WTC11 (cell line): ENCODE data around the gene KLHL8. TPM values are rescaled to one million over a fixed set of nuclear protein-coding genes. Genes with fewer than 3 reads are reported as not detected.

ENCODE experiments used
- ATAC-seq: fragments of 200-7000 bp; cut with Tn5 transposase; 2 replicates; pipeline ENCODE4 v1.10.0; 2021; ENCODE audit warnings: mild to moderate bottlenecking, moderate library complexity
- CTCF ChIA-PET: fragments of 300-600 bp; sonication (Branson Sonifier 250); formaldehyde crosslinking; loops from one replicate; lab custom pipeline; 2021; ENCODE audit warnings: antibody characterized with exemption; lab: Charles Lee
- POLR2A ChIA-PET: fragments of 350-600 bp; sonication (Branson Sonifier 250); formaldehyde crosslinking; loops from one replicate; lab custom pipeline; 2021; ENCODE audit warnings: antibody characterized with exemption; lab: Charles Lee
- DNase-seq: peaks from one replicate; pipeline ENCODE4 v3.0.0; 2021; ENCODE audit warnings: low spot score
- H3K27ac Mint-ChIP-seq: 2 replicates; pipeline ENCODE4 v1.8.0; 2021; ENCODE audit warnings: mixed read lengths
- H3K27me3 Mint-ChIP-seq: 2 replicates; pipeline ENCODE4 v1.8.0; 2021; ENCODE audit warnings: low read depth, mild to moderate bottlenecking, moderate library complexity, mixed read lengths
- H3K36me3 Mint-ChIP-seq: 2 replicates; pipeline ENCODE4 v1.8.0; 2021; ENCODE audit warnings: mixed read lengths
- H3K4me1 Mint-ChIP-seq: 2 replicates; pipeline ENCODE4 v1.8.0; 2022; ENCODE audit warnings: mixed read lengths
- H3K4me3 Mint-ChIP-seq: 2 replicates; pipeline ENCODE4 v1.8.0; 2021; ENCODE audit warnings: mild to moderate bottlenecking, moderate library complexity, mixed read lengths
- H3K9me3 Mint-ChIP-seq: 2 replicates; pipeline ENCODE4 v1.8.0; 2021; ENCODE audit warnings: mixed read lengths
- CTCF ChIP-seq: fragments of 200-600 bp; IDR thresholded peaks from 2 replicates; pipeline ENCODE4 v1.8.0; 2022; ENCODE audit warnings: antibody characterized with exemption
- ELF4 ChIP-seq: sonication (generic); formaldehyde crosslinking; IDR thresholded peaks from 2 replicates; pipeline ENCODE4 v1.8.1; 2022; ENCODE audit warnings: low read depth, mild to moderate bottlenecking, moderate library complexity, missing genetic modification reagents
- FOXK1 ChIP-seq: sonication (generic); formaldehyde crosslinking; IDR thresholded peaks from 2 replicates; pipeline ENCODE4 v1.8.0; 2022; ENCODE audit warnings: mild to moderate bottlenecking, moderate library complexity, missing genetic modification reagents
- IRF1 ChIP-seq: sonication (generic); formaldehyde crosslinking; IDR thresholded peaks from 2 replicates; pipeline ENCODE4 v1.8.0; 2023; ENCODE audit warnings: missing genetic modification reagents
- KAT7 ChIP-seq: sonication (generic); formaldehyde crosslinking; IDR thresholded peaks from 2 replicates; pipeline ENCODE4 v1.8.1; 2023; ENCODE audit warnings: missing genetic modification reagents, mild to moderate bottlenecking, borderline replicate concordance
- OVOL2 ChIP-seq: fragments of 250-450 bp; sonication (Bioruptor Pico); IDR thresholded peaks from 2 replicates; pipeline ENCODE4 v1.9.0; 2021; ENCODE audit warnings: mild to moderate bottlenecking, borderline replicate concordance
- ZNF121 ChIP-seq: sonication (generic); formaldehyde crosslinking; IDR thresholded peaks from 2 replicates; pipeline ENCODE4 v1.8.0; 2023; ENCODE audit warnings: missing genetic modification reagents
- ZNF138 ChIP-seq: sonication (generic); formaldehyde crosslinking; conservative IDR thresholded peaks from 2 replicates; pipeline ENCODE4 v1.8.1; 2022; ENCODE audit warnings: mild to moderate bottlenecking, moderate library complexity, missing genetic modification reagents
- ZNF232 ChIP-seq: sonication (generic); formaldehyde crosslinking; IDR thresholded peaks from 2 replicates; pipeline ENCODE4 v1.8.0; 2022; ENCODE audit warnings: mild to moderate bottlenecking, missing genetic modification reagents
- ZNF416 ChIP-seq: fragments of 250-450 bp; sonication (Bioruptor Pico); IDR thresholded peaks from 2 replicates; pipeline ENCODE4 v1.9.0; 2021; ENCODE audit warnings: mild to moderate bottlenecking, inconsistent platforms
- ZNF425 ChIP-seq: fragments of 250-450 bp; sonication (Bioruptor Pico); conservative IDR thresholded peaks from 2 replicates; pipeline ENCODE4 v1.9.0; 2021; ENCODE audit warnings: mild to moderate bottlenecking
- ZSCAN18 ChIP-seq: fragments of 250-450 bp; sonication (Bioruptor Pico); IDR thresholded peaks from 2 replicates; pipeline ENCODE4 v2.1.2; 2022; ENCODE audit warnings: mild to moderate bottlenecking, moderate library complexity
- total RNA-seq: library from RNA; stranded (reverse); gene quantifications from 3 replicates; pipeline ENCODE4 v1.2.3, GENCODE V29; 2021
- TF ChIP-seq, protein P1 (sequence below): sonication (generic); formaldehyde crosslinking; conservative IDR thresholded peaks from 2 replicates; pipeline ENCODE4 v1.8.1; 2023; ENCODE audit warnings: mild to moderate bottlenecking, low read depth, missing genetic modification reagents, moderate library complexity
- TF ChIP-seq, protein P2 (sequence below): sonication (generic); formaldehyde crosslinking; IDR thresholded peaks from 2 replicates; pipeline ENCODE4 v1.8.1; 2023; ENCODE audit warnings: mild to moderate bottlenecking, missing genetic modification reagents, moderate library complexity
- TF ChIP-seq, protein P3 (sequence below): fragments of 250-450 bp; sonication (Bioruptor Pico); IDR thresholded peaks from 2 replicates; pipeline ENCODE4 v1.9.0; 2021; ENCODE audit warnings: mild to moderate bottlenecking
- TF ChIP-seq, protein P4 (sequence below): sonication (generic); formaldehyde crosslinking; IDR thresholded peaks from 2 replicates; pipeline ENCODE4 v1.8.0; 2022; ENCODE audit warnings: missing genetic modification reagents

The KLHL8 gene
- total RNA-seq, 1 experiment from 2014 or later: 7.3 TPM

DNA sequence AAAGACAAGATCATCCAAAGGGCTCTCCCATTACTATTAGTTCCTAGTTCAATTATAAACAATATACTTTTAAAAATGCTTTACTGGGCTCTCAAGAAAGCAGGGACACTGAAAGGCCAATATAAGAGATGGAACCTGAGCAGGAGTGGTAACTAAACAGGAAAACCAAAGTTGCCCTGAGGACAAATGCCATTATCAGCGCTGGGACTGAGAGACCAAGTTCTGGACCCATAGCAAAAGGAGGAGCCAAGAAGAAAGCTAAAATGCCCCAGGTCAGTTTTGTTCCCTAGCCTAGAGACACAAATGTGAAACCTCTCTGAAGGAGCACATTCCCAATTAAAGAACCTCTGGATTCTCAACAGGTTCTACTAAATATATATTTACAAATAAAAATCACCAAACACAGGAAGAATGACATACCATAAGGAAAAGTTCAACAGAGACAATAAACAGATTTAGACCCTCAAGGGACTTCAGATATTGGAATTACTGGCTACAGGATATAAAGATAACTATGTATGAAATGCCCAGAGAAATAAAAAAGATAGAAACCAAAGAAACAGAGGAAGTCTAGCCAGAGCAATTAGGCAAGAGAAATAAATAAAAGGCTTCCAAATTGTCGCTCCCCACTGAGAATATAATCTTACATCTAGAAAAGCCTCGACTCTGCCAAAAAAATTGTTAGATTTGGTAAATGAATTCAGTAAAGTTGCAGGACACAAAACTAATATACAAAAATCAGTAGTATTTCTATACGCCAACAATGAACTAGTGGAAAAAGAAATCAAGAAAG, 67.1 kb downstream of the KLHL8 start (continued):
- TF ChIP-seq, protein P1, sequence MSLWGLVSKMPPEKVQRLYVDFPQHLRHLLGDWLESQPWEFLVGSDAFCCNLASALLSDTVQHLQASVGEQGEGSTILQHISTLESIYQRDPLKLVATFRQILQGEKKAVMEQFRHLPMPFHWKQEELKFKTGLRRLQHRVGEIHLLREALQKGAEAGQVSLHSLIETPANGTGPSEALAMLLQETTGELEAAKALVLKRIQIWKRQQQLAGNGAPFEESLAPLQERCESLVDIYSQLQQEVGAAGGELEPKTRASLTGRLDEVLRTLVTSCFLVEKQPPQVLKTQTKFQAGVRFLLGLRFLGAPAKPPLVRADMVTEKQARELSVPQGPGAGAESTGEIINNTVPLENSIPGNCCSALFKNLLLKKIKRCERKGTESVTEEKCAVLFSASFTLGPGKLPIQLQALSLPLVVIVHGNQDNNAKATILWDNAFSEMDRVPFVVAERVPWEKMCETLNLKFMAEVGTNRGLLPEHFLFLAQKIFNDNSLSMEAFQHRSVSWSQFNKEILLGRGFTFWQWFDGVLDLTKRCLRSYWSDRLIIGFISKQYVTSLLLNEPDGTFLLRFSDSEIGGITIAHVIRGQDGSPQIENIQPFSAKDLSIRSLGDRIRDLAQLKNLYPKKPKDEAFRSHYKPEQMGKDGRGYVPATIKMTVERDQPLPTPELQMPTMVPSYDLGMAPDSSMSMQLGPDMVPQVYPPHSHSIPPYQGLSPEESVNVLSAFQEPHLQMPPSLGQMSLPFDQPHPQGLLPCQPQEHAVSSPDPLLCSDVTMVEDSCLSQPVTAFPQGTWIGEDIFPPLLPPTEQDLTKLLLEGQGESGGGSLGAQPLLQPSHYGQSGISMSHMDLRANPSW (CRISPR knock-in tag): no peak
- TF ChIP-seq ZNF138 (CRISPR knock-in tag) (no peak), FOXK1 (no peak), ZNF121 (CRISPR knock-in tag) (no peak), ZNF232 (no peak)

GRCh38 chr4:87152310-87153041, 67.9 kb downstream of the KLHL8 start:
- Mint-ChIP-seq H3K9me3 (no peaks in the 10 kb centered on the region), H3K36me3 (no peaks in the 10 kb centered on the region), H3K27me3 (no peaks in the 10 kb centered on the region), H3K4me1 (0 out of 2 replicates have a peak, but pooled peaks cover 6% of the 10 kb centered on the region), H3K4me3 (peak overlapping the region; percentile 14; the same call in 1 of the 2 replicates), H3K27ac (no peak overlapping the region)
- POLR2A ChIA-PET: interaction anchor here (0.7 kb wide), 1 partner anchor 729 kb away, joined by 3 read pairs; no protein-coding TSS in a partner anchor
- 0 out of 2 replicates have a peak, but pooled peaks have one; percentile 38 for ATAC-seq
- CTCF ChIA-PET: interaction anchor here (0.8 to 2.7 kb wide), 5 partner anchors 38 to 794 kb away, joined by 3 to 16 read pairs (median 4); partner anchors contain the start of gene KLHL8
- DNase-seq: peak; percentile 19
- TF ChIP-seq ELF4 (CRISPR knock-in tag) (no peak), KAT7 (CRISPR knock-in tag) (no peak), ZNF138 (CRISPR knock-in tag) (no peak), ZNF416 (no peak), ZNF425 (CRISPR knock-in tag) (no peak), OVOL2 (CRISPR knock-in tag) (no peak), CTCF (no peak), ZSCAN18 (CRISPR knock-in tag) (no peak), IRF1 (no peak), FOXK1 (no peak)
- TF ChIP-seq, protein P2, sequence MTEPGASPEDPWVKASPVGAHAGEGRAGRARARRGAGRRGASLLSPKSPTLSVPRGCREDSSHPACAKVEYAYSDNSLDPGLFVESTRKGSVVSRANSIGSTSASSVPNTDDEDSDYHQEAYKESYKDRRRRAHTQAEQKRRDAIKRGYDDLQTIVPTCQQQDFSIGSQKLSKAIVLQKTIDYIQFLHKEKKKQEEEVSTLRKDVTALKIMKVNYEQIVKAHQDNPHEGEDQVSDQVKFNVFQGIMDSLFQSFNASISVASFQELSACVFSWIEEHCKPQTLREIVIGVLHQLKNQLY: no peak
- TF ChIP-seq, protein P3, sequence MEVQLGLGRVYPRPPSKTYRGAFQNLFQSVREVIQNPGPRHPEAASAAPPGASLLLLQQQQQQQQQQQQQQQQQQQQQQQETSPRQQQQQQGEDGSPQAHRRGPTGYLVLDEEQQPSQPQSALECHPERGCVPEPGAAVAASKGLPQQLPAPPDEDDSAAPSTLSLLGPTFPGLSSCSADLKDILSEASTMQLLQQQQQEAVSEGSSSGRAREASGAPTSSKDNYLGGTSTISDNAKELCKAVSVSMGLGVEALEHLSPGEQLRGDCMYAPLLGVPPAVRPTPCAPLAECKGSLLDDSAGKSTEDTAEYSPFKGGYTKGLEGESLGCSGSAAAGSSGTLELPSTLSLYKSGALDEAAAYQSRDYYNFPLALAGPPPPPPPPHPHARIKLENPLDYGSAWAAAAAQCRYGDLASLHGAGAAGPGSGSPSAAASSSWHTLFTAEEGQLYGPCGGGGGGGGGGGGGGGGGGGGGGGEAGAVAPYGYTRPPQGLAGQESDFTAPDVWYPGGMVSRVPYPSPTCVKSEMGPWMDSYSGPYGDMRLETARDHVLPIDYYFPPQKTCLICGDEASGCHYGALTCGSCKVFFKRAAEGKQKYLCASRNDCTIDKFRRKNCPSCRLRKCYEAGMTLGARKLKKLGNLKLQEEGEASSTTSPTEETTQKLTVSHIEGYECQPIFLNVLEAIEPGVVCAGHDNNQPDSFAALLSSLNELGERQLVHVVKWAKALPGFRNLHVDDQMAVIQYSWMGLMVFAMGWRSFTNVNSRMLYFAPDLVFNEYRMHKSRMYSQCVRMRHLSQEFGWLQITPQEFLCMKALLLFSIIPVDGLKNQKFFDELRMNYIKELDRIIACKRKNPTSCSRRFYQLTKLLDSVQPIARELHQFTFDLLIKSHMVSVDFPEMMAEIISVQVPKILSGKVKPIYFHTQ (CRISPR knock-in tag): no peak
- TF ChIP-seq, protein P4, sequence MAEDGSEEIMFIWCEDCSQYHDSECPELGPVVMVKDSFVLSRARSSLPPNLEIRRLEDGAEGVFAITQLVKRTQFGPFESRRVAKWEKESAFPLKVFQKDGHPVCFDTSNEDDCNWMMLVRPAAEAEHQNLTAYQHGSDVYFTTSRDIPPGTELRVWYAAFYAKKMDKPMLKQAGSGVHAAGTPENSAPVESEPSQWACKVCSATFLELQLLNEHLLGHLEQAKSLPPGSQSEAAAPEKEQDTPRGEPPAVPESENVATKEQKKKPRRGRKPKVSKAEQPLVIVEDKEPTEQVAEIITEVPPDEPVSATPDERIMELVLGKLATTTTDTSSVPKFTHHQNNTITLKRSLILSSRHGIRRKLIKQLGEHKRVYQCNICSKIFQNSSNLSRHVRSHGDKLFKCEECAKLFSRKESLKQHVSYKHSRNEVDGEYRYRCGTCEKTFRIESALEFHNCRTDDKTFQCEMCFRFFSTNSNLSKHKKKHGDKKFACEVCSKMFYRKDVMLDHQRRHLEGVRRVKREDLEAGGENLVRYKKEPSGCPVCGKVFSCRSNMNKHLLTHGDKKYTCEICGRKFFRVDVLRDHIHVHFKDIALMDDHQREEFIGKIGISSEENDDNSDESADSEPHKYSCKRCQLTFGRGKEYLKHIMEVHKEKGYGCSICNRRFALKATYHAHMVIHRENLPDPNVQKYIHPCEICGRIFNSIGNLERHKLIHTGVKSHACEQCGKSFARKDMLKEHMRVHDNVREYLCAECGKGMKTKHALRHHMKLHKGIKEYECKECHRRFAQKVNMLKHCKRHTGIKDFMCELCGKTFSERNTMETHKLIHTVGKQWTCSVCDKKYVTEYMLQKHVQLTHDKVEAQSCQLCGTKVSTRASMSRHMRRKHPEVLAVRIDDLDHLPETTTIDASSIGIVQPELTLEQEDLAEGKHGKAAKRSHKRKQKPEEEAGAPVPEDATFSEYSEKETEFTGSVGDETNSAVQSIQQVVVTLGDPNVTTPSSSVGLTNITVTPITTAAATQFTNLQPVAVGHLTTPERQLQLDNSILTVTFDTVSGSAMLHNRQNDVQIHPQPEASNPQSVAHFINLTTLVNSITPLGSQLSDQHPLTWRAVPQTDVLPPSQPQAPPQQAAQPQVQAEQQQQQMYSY: no peak
